DMS53 treated with DMSO at 0.1 percent for 48 hours (cell line): ENCODE results near the gene DDRGK1.
"Not testable (repeated sequence)": the region's sequence is repeated elsewhere in the genome, so short reads cannot be mapped to it uniquely, and the experiment has no call there.

Source experiments
- DNase-seq: peaks from one replicate; lab custom pipeline; 2025; ENCODE audit not compliant: unreplicated experiment; lab: John Stamatoyannopoulos, UW

DDRGK1 gene

GRCh38 chr20:3188823-3189413, 15.6 kb downstream of the DDRGK1 start:
- DNase-seq: no peak

DNA sequence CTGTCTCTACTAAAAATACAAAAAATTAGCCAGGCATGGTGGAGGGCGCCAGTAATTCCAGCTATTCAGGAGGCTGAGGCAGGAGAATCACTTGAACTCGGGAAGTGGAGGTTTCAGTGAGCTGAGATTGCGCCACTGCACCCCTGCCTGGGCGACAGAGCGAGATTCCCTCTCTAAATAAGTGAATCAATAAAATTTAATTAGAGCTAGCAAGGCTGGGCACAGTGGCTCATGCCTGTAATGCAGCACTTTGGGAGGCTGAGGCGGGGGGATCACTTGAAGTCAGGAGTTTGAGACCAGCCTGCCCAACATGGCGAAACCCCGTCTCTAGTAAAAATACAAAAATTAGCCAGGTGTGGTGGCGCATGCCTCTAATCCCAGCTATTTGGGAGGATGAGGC, 16.6 kb downstream of the DDRGK1 start:
- not testable (repeated sequence) for DNase-seq

- DNase-seq: no peak
These were observed 20.4 kb downstream of the DDRGK1 start for GRCh38 chr20:3183896-3184612.

GRCh38 chr20:3182429-3182828, 22.1 kb downstream of the DDRGK1 start:
- not testable (repeated sequence) for DNase-seq

- DNase-seq: no peak
These were observed 23.2 kb downstream of the DDRGK1 start for GRCh38 chr20:3181270-3181669.

GRCh38 chr20:3180319-3180718, 24.2 kb downstream of the DDRGK1 start:
- DNase-seq: no peak

- DNase-seq: no peak
These were observed 26.6 kb downstream of the DDRGK1 start for GRCh38 chr20:3177746-3178485.

DNA sequence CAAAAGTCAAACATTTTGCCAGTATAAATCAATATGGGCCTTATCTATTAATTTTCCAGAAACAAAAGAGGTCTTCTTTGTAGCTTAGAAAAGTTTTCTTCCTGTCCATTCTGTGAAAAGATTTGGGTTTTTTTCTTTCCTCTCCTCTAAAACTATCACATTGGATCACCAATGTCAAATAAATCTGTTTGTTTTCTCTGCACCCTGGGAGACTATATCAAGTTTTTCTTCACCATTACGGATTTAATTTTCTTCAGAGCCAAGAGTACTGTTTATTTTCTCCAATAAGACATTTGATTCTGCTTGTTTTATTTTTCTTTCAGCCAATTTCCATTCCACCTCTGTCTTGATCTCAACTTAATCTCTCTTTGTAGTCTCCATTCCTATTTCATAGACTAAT, 29.2 kb downstream of the DDRGK1 start:
- DNase-seq: no peak

DNA sequence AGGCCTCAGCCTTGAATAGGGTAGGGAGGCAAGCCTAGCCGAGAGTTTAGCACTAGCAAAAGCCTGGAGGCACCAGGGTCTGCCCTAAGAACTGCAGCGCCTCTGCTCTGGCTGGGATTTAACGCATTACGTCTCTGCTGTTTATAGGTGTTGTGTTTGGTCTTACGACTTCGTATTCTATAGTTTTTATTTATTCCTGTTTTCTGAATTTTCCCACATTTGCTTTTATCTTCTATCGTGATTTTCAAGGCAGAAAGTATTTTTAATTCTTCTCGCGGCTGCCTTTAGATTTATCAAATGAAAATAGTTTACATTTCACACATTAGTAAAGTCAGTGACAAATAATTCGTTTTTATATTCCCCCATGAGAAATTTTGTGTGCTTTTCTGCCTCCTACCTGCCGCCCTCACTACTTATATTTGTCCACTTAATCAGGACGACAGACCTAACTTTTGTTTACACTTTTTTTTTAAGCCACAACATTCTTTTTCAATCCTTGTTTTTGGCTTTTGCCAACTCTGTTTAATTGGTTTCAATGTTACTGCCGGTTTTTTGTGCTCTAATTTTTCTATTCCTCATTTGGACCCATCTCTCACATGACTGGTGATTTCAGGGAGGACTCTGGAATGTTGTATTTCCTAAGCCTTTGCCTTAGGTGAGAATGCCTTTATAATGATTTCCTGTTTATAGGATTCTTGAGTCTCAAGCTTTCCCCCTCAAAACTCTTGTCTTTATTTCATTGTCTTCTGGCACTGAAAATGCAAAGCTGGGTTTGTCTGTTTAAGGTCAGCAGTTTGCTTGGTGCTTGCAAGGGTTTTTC, 29.8 kb downstream of the DDRGK1 start:
- DNase-seq: no peak

DNA sequence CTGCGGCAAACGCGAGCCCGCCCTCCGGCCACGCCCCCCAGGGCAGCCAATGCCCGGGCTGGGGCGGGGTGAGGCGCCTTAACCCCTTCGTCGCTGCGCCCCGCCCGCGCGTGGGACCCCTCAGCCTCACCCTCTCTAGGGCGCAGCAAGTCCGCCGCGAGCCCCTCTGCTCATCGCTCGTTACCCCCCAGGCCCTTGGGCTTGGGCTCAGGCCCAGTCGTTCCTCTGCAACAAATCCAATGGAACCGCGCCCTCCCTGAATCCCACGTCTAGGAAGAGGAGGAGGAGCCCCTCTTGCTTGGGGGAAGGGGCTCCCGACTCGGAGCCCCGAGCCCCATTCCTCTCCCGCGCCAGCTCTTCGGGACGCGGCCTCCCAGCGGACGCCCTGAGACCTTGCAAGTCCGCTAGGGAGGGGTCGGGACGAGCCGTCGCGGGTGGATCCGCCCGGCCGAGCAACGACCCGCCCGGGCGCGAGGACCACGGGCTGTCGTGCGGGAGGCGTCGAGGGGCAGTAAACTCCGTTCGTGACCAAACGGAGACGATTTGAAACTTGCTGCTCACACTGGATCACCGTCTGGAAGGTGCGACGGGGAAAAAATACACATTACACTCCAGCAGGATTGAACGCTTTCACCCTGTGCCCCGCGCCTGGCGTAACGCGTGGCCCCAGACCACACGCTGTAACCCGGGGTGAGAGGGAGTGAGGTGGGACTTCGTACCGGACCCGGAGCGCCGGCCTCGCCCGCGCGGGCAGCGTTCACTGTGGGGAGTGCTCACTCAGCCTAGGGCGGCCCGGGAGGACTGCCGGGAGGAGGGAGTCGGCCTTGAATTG, 30.7 kb downstream of the DDRGK1 start:
- DNase-seq: peak; percentile 52

- DNase-seq: no peak
These were observed 31.4 kb downstream of the DDRGK1 start, which contains the start of gene LZTS3 for GRCh38 chr20:3172933-3173609. LZTS3 (minus strand) TSS chr20:3173549; CDS start chr20:3167163, 6,386 bp downstream.

DNA sequence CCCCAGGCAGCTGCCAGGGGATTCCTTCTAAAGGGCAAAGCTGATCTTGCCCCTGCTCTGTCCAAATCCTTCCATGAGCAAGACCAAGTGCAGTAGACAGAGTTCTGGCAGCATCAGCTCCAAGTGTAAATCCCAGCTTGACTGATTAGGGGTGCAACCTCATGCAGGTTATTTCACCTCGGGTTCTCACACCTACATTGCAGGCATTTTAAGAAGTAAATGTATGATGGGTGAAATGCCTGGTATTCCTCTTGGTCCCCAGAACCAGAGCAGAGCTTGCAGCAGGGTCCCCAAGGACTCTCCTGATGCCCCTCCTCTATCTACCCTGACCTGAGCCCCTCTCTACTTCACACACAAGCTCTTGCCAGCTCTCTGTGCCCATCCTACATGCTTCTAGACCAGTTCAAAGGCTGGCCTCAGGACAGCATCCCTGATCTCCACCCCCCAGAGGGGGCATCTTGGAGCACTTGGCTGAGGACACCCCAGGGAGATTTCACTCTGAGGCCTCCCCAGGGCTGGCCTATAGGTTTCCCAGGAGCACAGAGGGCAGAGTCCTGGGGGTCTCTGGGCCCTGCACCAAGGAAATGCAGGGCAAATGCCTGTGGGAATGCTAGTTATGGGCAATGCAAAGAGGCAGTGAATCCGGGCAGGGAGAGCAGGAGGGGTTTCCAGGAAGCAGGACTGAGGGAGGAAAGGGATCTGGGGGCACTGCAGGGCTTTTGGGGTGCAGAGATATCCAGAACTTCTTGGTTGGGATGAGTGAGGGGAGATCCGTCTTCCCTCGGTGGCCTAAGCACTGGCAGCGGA, 32.2 kb downstream of the DDRGK1 start:
- DNase-seq: no peak

DNA sequence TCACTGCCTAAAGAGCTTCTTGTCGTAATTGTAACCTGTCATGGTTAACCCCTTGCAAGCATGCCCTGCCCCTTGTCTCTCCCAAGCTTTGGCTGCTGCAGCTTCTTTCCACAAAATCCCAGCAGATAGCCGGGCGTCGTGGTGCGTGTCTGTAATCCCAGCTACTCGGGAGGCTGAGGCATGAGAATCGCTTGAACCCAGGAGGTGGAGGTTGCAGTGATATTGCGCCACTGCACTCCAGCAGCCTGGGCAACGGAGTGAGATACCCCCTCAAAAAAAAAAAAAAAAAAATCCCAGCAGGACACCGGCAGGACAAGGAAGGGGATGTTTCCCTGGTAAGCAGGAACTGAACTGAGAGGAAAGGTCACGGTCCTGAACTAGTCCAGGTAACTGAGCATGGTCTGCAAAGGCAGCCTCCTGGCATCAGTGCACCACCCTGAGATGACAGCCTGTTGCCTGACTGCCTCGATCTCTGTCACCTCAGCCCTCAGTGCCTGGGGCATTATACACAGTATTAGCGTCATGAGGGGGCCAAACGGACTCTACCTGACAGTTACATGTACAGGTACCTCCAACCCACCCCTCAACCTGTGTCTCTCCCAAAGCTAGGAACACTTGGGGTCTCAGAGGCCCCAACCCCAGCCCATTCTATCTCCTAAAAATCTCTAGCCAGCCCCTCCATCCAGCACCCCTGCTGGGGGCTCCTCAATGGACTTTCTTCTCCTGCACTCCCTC, 32.9 kb downstream of the DDRGK1 start:
- no peak for DNase-seq

DNA sequence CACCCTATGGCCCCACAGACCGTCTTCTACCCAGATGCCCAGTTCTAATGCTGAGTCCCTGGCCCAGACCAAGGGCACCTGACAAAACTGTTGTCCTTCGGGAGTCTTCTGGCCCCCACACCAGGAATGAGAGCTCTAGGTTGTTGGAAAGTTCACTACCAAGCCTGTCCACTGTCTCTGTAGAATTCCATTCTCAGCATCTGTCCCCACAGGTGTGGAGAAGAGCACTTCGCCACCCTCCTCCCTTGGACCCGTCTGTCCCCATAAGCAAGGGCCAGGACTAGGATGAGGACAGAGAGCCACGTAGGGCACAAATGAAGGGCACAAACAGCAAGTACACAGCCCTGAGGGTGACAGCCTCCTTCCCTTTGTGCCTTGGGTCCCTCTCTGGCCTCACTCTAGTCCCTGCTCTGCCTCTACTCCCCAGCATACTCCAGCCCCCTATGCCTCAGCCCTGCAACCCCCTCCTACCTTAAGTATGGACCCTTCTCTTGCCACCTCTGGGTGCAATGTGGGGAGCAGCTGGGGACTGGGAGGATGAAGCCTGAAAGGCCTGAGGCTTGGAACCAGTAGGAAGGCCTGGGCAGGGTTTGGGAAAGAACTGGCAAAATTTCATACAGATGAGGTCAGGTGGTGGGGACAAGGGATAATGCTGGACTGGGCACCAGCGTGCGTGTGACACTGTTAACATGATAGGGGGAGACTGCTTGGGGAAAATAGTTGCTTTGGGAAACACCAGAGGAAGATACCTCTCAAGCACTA, 35.5 kb downstream of the DDRGK1 start:
- no peak for DNase-seq

GRCh38 chr20:3168079-3168828, 36.2 kb downstream of the DDRGK1 start:
- peak; percentile 81 for DNase-seq

DNA sequence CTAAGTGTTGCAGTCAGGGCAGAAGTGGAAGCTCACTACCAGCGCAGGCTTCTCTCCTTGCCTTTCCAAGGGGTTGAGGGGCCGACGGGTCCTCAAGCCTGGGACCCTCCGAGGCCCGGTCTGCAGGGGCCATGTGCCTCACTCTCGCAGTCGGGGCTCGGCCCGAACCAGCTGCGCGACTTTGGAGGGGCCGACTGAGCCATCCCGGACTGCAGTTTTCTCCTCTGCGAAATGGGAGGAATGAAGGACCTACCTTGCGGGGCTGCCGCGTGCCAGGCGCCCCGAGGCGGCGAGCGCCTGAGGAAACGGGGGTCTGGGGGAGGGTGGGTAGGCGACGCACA, 36.8 kb downstream of the DDRGK1 start:
- no peak for DNase-seq

- no peak for DNase-seq
These were observed 37.6 kb downstream of the DDRGK1 start for GRCh38 chr20:3166913-3167342.
